Choroid plexus epithelial cell (primary cell): ENCODE results near the gene ADCY1.

Source experiments
- DNase-seq: peaks from one replicate; pipeline ENCODE4 v3.0.0-alpha.2; 2010; ENCODE audit warnings: low read depth
- H3K4me3 ChIP-seq: 2 replicates; pipeline ENCODE4 v1.5.1; 2011; ENCODE audit warnings: low read depth, mild to moderate bottlenecking, control low read depth, low read length, moderate library complexity
- CTCF ChIP-seq: conservative IDR thresholded peaks from 2 replicates; pipeline ENCODE4 v1.5.1; 2011; ENCODE audit warnings: low read depth, mild to moderate bottlenecking, control low read depth, inconsistent platforms, low read length, moderate library complexity

The ADCY1 gene

DNA sequence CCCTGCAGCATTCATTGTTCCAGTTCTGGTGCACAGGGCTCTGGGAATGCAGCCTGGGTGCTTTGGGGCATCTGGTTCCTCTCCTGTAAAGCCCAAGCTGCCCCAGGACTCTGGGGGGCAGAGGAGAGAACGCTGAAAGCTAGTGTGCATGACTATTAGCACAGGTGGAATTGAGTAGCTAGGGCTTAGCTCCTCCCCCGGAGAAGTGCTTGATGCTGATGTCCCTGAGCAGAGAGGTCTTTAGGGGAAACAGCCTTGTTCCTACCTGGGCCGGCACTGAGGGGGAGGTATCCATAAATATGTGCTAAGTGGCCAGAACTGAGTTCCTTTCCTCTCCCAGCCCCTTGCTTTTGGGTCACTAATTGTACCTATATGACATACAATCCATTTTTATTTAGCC, 3.9 kb downstream of the ADCY1 start:
- no peak for DNase-seq
- no peak for TF ChIP-seq CTCF
- no peak overlapping the region for H3K4me3 ChIP-seq

GRCh38 chr7:45578467-45578866, 4.3 kb downstream of the ADCY1 start:
- DNase-seq = no peak
- H3K4me3 ChIP-seq = no peak overlapping the region
- TF ChIP-seq CTCF = no peak

- DNase-seq = no peak
- no peak for TF ChIP-seq CTCF
- no peak overlapping the region for H3K4me3 ChIP-seq
Observed at GRCh38 chr7:45579391-45579801, 5.2 kb downstream of the ADCY1 start.

DNA sequence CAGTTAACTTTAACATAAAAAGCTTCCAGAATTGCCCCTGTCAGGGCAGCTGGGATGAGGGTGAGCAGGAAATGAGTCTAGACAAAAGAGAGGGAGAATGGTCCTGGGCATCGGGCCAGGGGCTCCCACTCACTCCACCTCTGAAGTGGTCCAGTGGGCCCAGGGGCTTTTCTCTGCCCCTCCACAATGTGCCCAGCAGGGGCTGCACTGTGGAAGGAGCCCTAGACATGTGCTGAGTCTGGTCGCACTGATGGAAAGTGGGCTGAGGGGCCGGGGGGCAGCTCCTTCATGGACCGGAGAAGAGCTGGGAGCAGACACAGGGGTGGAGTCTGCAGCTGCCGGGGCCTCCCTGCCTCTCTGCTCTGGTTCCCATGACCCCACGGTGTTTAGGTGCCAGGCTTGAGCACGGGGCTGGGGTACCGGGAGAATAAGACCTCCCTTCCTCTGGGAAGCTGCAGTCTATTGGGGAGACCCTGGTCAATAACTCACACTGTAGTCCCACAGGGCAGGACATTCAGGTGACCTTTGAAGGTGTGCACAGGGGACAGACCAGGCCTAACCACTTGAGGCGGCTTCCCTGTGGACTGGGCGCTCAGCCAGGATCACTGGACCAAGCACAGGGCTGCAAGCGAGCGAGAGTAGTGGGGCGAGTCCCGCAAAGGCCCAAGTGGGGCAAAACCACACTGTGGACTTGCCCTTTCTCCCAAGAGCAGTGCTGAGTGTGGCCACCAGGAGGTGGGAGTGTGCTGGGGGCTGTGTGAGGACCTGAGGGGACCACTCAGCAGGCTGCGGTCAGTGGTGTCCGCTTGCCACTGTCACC, 6.1 kb downstream of the ADCY1 start:
- DNase-seq = peak; percentile 9
- no peak overlapping the region for H3K4me3 ChIP-seq
- TF ChIP-seq CTCF = peak; percentile 53

- no peak overlapping the region for H3K4me3 ChIP-seq
- no peak for TF ChIP-seq CTCF
- DNase-seq = no peak
Observed at GRCh38 chr7:45581271-45581780, 7.2 kb downstream of the ADCY1 start.

GRCh38 chr7:45582136-45582749, 8.1 kb downstream of the ADCY1 start:
- H3K4me3 ChIP-seq = no peak overlapping the region
- TF ChIP-seq CTCF = no peak
- no peak for DNase-seq

GRCh38 chr7:45582868-45583277, 8.7 kb downstream of the ADCY1 start:
- TF ChIP-seq CTCF = no peak
- DNase-seq = no peak
- no peak overlapping the region for H3K4me3 ChIP-seq
